ENCODE results near the gene CENPM. TPM values are rescaled to one million over a fixed set of nuclear protein-coding genes. Genes with fewer than 3 reads are reported as not detected.

CENPM gene
- total and polyA plus RNA-seq, 2 donors (not counting 1 experiment from before 2014, with no cell fraction given), result 5.9 to 11.6 TPM

DNA sequence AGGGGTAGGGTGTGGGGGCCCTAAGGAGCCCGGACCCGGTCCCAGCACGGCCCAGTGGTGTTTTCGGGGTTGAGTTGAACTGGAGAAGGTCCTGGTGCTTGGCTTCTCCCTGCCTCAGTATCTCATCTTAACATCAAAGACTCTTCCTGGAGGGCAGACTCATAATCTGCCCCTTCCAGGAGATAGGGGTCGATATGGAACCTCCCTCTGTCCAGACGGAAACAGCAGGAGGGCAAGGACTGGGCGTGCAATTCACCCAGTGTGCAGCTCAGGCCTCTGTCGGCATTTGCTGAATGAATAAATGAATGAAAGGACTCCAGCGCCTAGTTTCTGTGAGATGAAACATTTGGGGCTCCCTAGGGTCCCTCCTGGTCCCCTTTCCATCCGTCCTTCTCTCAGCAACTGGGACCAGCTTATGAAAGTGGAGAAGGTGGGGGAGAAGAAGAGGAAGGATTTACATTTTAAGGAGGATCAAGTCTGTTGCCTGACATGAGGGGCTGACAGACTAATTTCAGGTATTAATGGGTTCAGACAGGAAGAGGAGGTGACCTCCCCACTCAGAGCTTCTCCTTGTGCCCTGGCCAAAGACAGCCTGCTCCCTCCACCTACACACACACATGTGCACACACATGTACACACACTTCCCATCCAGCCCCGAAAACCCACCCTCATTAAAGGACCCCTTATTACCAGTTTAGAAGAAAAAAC lies 31.0 kb downstream of the CENPM start:
- Histone ChIP-seq H3K36me3 (ENCODE audit: control insufficient read depth, insufficient read depth, low read length) (no peaks in the 10 kb centered on the region), H3K9ac (ENCODE audit: insufficient read depth, low read length) (no peak overlapping the region), H3K27me3 (ENCODE audit: control insufficient read depth, insufficient read depth, low read length) (peaks cover 48% of the 10 kb centered on the region), H3K4me2 (ENCODE audit: extremely low read depth, insufficient read depth, low read length) (no peak overlapping the region), H3K27ac (ENCODE audit: insufficient read depth, low read length) (no peak overlapping the region), H3K9me3 (ENCODE audit: control insufficient read depth, insufficient read depth, low read depth, low read length) (no peaks in the 10 kb centered on the region), H2AFZ (ENCODE audit: low read length) (no peak overlapping the region), H3K4me3 (replicated peaks in 1 of 4; ENCODE audit: control extremely low read depth in 1 of 4, insufficient read depth in 1 of 4, low read depth in 3 of 4, low read length in 4 of 4) (no peak overlapping the region), H3K4me1 (ENCODE audit: control insufficient read depth, extremely low read depth, insufficient read depth, low read length) (no peaks in the 10 kb centered on the region), H4K20me1 (ENCODE audit: control insufficient read depth, extremely low read depth, insufficient read depth, low read length) (no peaks in the 10 kb centered on the region), H3K79me2 (ENCODE audit: control insufficient read depth, insufficient read depth, low read length) (no peaks in the 10 kb centered on the region)
- TF ChIP-seq, protein P1, sequence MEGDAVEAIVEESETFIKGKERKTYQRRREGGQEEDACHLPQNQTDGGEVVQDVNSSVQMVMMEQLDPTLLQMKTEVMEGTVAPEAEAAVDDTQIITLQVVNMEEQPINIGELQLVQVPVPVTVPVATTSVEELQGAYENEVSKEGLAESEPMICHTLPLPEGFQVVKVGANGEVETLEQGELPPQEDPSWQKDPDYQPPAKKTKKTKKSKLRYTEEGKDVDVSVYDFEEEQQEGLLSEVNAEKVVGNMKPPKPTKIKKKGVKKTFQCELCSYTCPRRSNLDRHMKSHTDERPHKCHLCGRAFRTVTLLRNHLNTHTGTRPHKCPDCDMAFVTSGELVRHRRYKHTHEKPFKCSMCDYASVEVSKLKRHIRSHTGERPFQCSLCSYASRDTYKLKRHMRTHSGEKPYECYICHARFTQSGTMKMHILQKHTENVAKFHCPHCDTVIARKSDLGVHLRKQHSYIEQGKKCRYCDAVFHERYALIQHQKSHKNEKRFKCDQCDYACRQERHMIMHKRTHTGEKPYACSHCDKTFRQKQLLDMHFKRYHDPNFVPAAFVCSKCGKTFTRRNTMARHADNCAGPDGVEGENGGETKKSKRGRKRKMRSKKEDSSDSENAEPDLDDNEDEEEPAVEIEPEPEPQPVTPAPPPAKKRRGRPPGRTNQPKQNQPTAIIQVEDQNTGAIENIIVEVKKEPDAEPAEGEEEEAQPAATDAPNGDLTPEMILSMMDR (conservative IDR thresholded peaks at IDR 0.05 in 1 of 2, IDR thresholded peaks at IDR 0.05 in 1 of 2; ENCODE audit: low read depth in 1 of 2, low read length in 2 of 2), result no peak
- peak; percentile 40 for TF ChIP-seq EZH2 (IDR thresholded peaks at IDR 0.05; ENCODE audit: low read length, missing control alignments)
- no peak for DNase-seq (ENCODE audit: low read depth in 2 of 2)

DNA sequence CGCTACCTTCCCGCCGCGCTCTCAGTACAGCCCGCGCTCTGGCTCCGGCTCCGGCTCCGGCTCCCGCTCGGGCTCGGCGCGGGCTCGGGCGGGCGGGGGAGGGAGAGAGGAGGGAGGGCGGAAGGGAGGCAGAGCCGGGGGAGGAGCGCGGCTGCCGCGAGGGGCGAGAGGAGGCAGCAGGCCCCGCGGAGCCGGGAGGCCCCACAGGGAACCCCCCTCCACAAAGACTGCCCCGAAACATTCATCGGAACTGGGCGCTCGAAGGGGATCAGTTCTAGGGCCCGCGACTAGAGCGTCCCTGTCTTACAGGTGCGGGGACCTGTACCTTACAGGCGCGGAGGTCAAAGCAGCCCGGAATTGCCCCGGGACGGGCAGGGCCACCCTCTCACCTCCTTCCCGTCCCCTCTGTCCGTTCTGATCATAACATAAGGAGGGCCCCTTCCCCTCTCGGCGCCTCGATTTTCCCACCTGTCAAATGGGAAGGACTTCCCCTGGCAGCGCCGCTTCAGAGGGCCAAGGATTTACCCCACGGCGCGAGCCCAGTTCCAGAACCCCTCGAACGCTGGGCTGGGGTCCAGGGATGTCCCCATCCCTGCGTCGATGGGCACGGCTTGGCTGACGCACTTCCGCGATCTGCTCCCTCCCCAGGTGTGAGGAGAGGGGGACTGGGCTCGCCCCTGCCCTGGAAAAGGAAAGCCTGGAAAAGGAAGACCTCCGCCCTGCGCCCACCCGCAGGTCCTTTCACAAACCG lies 31.7 kb downstream of the CENPM start, which contains the start of gene SHISA8:
Gene SHISA8, minus strand, starts transcription at position 40 of the 751 bp plus-strand sequence. CDS start 407 bp downstream, outside the sequence.
- Histone ChIP-seq H3K4me1 (ENCODE audit: control insufficient read depth, extremely low read depth, insufficient read depth, low read length) (no peaks in the 10 kb centered on the region), H3K9ac (ENCODE audit: insufficient read depth, low read length) (no peak within 1 kb of the TSS), H3K4me3 (replicated peaks in 1 of 4; ENCODE audit: control extremely low read depth in 1 of 4, insufficient read depth in 1 of 4, low read depth in 3 of 4, low read length in 4 of 4) (no peak within 1 kb of the TSS), H3K4me2 (ENCODE audit: extremely low read depth, insufficient read depth, low read length) (no peak within 1 kb of the TSS), H4K20me1 (ENCODE audit: control insufficient read depth, extremely low read depth, insufficient read depth, low read length) (no peaks in the 10 kb centered on the region), H3K27me3 (ENCODE audit: control insufficient read depth, insufficient read depth, low read length) (peaks cover 51% of the 10 kb centered on the region), H3K79me2 (ENCODE audit: control insufficient read depth, insufficient read depth, low read length) (no peaks in the 10 kb centered on the region), H3K27ac (ENCODE audit: insufficient read depth, low read length) (no peak within 1 kb of the TSS), H2AFZ (ENCODE audit: low read length) (no peak within 1 kb of the TSS), H3K9me3 (ENCODE audit: control insufficient read depth, insufficient read depth, low read depth, low read length) (no peaks in the 10 kb centered on the region), H3K36me3 (ENCODE audit: control insufficient read depth, insufficient read depth, low read length) (no peaks in the 10 kb centered on the region)
- peak in 1 of 2 donors; percentile 39 for DNase-seq (ENCODE audit: low read depth in 2 of 2)
- TF ChIP-seq EZH2 (IDR thresholded peaks at IDR 0.05; ENCODE audit: low read length, missing control alignments), result peak; percentile 89
- TF ChIP-seq, protein P1 (conservative IDR thresholded peaks at IDR 0.05 in 1 of 2, IDR thresholded peaks at IDR 0.05 in 1 of 2; ENCODE audit: low read depth in 1 of 2, low read length in 2 of 2), result no peak

DNA sequence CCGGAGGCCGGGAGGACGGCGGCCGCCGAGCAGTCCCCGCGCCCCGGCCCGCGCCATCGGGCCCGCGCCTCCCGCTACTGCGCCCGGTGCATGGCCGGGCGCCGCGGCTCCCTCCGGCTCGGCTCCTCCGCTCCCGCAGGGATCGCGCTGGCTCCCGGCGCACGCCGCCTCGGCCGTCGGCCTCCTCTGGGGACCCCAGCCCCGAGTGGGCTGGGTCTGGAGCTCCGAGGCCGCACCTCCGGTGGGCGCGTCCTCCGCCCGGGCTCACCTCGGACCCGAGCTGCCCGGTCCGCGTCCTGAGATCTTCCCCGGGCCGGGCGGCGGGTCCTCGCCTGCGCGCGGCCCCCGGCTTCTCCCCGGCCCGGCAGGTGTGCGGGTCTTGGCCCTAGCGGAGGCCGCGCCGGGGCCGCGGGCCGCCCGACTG lies 32.3 kb downstream of the CENPM start:
- DNase-seq (ENCODE audit: low read depth in 2 of 2), result no peak
- no peak overlapping the region for H3K27ac ChIP-seq (ENCODE audit: insufficient read depth, low read length)
- no peaks in the 10 kb centered on the region for H3K79me2 ChIP-seq (ENCODE audit: control insufficient read depth, insufficient read depth, low read length)
- no peaks in the 10 kb centered on the region for H4K20me1 ChIP-seq (ENCODE audit: control insufficient read depth, extremely low read depth, insufficient read depth, low read length)
- peaks cover 51% of the 10 kb centered on the region for H3K27me3 ChIP-seq (ENCODE audit: control insufficient read depth, insufficient read depth, low read length)
- no peaks in the 10 kb centered on the region for H3K36me3 ChIP-seq (ENCODE audit: control insufficient read depth, insufficient read depth, low read length)
- TF ChIP-seq EZH2 (IDR thresholded peaks at IDR 0.05; ENCODE audit: low read length, missing control alignments), result peak; percentile 20
- TF ChIP-seq, protein P1 (conservative IDR thresholded peaks at IDR 0.05 in 1 of 2, IDR thresholded peaks at IDR 0.05 in 1 of 2; ENCODE audit: low read depth in 1 of 2, low read length in 2 of 2), result no peak
- no peak overlapping the region for H2AFZ ChIP-seq (ENCODE audit: low read length)
- H3K4me1 ChIP-seq (ENCODE audit: control insufficient read depth, extremely low read depth, insufficient read depth, low read length), result no peaks in the 10 kb centered on the region
- H3K4me3 ChIP-seq (replicated peaks in 1 of 4; ENCODE audit: control extremely low read depth in 1 of 4, insufficient read depth in 1 of 4, low read depth in 3 of 4, low read length in 4 of 4), result no peak overlapping the region
- H3K9ac ChIP-seq (ENCODE audit: insufficient read depth, low read length), result no peak overlapping the region
- no peaks in the 10 kb centered on the region for H3K9me3 ChIP-seq (ENCODE audit: control insufficient read depth, insufficient read depth, low read depth, low read length)
- H3K4me2 ChIP-seq (ENCODE audit: extremely low read depth, insufficient read depth, low read length), result no peak overlapping the region
